Measurements from ENCODE around the gene BUB1.
"Not testable (repeated sequence)": the region's sequence is repeated elsewhere in the genome, so short reads cannot be mapped to it uniquely, and the experiment has no call there.

DNA sequence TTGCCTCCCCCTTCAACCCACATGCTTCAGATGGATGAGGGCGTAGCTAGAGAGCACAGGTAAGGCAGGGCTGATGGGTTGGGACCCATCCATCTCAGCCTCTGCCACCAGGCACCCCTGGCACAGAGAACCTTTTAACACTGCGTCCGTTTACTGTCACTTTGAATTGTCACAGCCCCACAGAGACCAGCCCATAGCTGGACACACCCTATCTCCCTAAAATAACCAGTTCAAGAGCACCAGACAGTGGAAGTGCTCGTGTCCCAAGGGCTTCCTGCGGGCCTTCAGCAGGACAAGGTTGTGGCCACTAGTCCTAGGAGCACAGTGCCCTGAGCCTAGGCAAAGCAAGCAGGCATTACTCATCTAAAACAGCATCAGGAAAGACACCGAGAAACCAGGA is 20.4 kb upstream of the BUB1 start:
- TF ChIP-seq, protein P1, sequence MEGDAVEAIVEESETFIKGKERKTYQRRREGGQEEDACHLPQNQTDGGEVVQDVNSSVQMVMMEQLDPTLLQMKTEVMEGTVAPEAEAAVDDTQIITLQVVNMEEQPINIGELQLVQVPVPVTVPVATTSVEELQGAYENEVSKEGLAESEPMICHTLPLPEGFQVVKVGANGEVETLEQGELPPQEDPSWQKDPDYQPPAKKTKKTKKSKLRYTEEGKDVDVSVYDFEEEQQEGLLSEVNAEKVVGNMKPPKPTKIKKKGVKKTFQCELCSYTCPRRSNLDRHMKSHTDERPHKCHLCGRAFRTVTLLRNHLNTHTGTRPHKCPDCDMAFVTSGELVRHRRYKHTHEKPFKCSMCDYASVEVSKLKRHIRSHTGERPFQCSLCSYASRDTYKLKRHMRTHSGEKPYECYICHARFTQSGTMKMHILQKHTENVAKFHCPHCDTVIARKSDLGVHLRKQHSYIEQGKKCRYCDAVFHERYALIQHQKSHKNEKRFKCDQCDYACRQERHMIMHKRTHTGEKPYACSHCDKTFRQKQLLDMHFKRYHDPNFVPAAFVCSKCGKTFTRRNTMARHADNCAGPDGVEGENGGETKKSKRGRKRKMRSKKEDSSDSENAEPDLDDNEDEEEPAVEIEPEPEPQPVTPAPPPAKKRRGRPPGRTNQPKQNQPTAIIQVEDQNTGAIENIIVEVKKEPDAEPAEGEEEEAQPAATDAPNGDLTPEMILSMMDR (conservative IDR thresholded peaks at IDR 0.05 in 1 of 2, IDR thresholded peaks at IDR 0.05 in 1 of 2; ENCODE audit: extremely low read depth in 1 of 2, insufficient read depth in 1 of 2, low read depth in 1 of 2, low read length in 2 of 2), result not testable (repeated sequence)
- TF ChIP-seq EZH2 (IDR thresholded peaks at IDR 0.05; ENCODE audit: borderline replicate concordance, low read length), result not testable (repeated sequence)

Data from mammary epithelial cell (primary cell).